IPS-NIHi11 (cell line): ENCODE data around the gene DNAJB11.
"Not testable (repeated sequence)": the region's sequence is repeated elsewhere in the genome, so short reads cannot be mapped to it uniquely, and the experiment has no call there.

Source experiments
- DNase-seq: peaks from one replicate; pipeline ENCODE4 v3.0.0; 2012; ENCODE audit warnings: mixed read lengths, low spot score

DNAJB11 gene

DNA sequence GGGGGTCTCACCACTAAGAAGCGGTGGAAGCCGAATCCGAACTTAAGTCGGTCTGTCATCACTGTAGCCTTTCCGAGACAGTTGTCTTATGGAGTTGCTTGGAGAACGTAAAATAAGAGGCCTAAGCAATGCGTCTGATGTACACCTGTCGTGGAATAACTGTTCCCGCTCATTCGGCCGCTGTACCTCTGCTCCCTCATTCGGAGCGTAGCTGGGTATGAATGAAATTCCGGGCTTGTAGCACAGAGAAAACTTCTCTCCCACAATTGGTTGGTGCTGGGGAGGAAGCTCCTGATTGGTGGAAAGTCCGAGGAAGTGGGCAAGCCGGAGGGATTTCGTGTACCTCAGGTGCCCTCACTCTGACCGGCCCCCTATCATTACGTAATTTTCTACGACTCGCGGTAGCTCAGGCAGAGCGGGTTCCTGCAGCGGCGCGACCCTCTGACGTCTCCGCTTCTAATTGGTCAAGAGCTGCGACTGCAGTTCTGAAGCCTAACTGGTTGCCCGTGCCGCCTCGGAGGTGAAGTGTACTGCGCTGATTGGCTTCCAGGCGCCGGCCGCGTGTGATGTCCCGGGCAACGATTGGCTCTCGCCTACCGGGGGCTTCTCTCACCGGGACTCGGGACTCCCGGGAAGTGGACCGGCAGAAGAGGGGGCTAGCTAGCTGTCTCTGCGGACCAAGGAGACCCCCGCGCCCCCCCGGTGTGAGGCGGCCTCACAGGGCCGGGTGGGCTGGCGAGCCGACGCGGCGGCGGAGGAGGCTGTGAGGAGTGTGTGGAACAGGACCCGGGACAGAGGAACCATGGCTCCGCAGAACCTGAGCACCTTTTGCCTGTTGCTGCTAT is at the start of gene DNAJB11:
DNAJB11 (plus strand) TSS at position 625 of the 845 bp plus-strand sequence; CDS start at position 803, 178 bp downstream.
- DNase-seq: peak; percentile 100

- peak; percentile 49 for DNase-seq
These were observed 49.3 kb upstream of the DNAJB11 start for GRCh38 chr3:186520957-186521842.

GRCh38 chr3:186523022-186523421 is 47.5 kb upstream of the DNAJB11 start:
- no peak for DNase-seq

- no peak for DNase-seq
These were observed 47.1 kb upstream of the DNAJB11 start for GRCh38 chr3:186523434-186523833.

DNA sequence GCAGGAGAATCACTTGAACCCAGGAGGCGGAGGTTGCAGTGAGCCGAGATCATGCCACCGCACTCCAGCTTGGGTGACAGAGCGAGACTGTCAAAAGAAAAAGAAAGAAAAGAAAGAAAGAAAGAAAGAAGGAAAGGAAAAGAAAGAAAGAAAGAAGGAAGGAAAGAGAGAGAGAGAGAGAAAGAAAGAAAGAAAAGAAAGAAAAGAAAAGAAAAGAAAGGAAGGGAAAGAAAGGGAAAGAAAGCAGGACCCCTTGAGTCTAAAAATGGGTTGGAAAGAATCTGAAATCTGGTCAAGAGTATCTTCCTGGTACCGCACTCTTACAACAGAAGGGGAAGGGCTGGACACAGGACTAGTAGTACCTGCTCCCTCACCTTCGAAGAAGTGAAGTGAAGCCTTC is 45.9 kb upstream of the DNAJB11 start:
- DNase-seq: no peak

DNA sequence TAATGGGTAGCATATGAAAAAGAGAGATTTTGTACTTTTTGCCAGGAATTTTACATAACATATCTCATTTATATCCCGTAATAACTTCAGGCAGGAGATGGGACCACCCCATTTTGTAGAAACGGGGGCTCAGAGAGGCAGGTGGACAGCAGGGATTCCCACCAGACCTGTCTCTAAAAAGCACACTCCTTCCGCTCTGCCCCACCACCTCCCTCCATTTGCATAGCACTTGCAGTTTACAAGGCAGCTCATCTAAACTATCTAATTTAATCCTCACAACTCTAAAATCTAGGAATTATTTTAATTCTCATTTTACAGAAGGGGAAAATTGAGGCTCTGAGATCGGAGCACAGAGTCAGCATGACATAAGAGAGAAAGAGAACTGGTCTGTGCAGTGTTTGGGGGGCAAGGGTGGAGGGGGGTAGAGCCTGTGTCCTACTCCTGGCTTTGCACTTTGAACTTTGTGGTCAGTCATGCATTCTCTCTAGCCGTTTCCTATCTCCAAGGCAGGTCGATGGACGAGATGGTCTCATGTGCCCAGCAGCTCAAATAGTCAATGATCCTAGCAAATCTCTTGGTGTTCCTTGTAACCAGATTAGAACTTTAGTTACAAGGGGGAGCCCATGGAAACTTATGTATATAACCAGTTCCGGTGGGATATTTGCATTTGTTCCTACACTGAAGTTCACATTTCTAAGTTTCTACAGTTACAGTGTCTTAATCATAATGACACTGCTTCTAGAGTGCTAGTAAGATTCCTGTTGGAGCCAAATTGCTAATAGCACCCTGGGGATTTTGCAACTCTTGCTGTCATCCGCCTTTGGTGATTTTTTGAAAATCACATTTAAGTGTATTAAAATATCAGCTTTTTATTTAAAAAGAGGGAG is 44.9 kb upstream of the DNAJB11 start:
- no peak for DNase-seq

GRCh38 chr3:186526256-186526606 is 44.3 kb upstream of the DNAJB11 start:
- no peak for DNase-seq

- no peak for DNase-seq
These were observed 41.1 kb upstream of the DNAJB11 start for GRCh38 chr3:186529201-186529999.

DNA sequence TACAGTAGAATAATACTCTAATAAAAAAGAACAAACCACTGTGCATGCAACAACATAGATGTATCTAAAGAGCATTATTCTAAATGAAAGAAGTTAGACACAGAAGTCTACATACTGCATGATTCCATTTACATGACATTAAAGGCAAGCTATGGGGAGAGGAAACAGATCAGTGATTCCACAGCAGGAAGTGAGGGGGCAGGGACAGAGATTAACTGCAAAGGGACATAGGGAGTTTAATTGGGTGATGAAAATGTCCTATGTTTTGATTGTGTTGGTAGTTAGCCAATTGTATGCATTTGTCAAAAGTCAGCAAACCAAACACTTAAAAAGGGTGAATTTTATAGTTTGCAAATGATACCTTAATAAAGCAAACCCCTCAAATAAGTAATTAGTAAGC is 40.1 kb upstream of the DNAJB11 start:
- no peak for DNase-seq

GRCh38 chr3:186531694-186532093 is 38.8 kb upstream of the DNAJB11 start:
- not testable (repeated sequence) for DNase-seq

DNA sequence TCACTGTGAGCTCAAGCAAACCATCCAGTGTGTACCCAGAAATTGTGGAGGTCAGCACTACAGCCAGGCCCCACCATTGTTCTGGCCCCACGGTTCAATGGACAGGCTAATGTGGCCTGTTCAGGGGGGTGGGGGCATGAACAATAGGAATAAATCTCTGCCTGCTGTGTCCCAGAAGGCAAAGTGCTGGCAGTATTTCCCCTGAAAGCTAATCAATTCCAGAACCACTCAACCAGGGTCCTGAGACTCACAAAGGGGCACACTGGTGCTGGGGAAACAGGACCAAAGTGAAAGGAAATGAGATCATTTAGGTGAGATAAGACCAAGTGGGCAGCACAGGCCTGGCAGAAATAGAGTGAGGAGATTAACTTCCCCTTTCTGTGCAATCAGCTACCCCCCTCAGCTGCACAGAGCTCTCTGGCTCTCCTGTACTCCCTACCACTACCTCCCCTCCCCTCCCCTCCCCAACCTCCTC is 37.9 kb upstream of the DNAJB11 start:
- DNase-seq: peak; percentile 38

GRCh38 chr3:186534113-186534669 is 36.3 kb upstream of the DNAJB11 start:
- no peak for DNase-seq

- DNase-seq: no peak
These were observed 33.4 kb upstream of the DNAJB11 start for GRCh38 chr3:186536883-186537844.

GRCh38 chr3:186538779-186539178 is 31.7 kb upstream of the DNAJB11 start:
- no peak for DNase-seq

DNA sequence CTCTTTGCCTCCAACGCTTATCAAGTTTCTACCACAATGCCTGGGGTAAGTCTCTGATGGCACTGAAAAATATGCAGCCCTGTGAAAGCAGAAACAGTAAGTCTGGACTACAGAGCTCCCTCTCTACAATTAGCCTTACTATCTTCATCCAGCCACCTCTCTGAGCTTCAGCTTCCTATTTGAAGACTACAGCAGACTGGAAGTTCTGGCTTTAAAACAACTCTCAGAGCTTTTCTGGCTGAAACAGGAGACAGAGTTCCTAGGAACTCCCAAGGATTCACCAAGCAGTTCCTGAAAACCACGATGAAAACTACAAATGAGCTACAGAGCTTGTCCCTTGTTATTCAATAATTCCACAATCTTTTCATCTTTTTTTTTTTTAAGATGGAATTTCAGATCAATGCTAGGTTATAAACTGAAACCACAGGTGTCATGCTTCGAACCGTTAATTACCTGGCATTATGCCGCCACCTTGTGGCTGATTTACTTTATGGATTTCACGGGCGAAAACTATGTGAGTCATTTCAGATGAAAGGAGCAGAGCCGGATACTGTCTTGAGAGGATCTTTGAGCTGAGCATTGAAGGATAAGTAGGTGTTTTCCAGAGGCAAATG is 30.2 kb upstream of the DNAJB11 start:
- peak; percentile 69 for DNase-seq

- no peak for DNase-seq
These were observed 29.7 kb upstream of the DNAJB11 start for GRCh38 chr3:186540835-186541226.

- no peak for DNase-seq
These were observed 26.2 kb upstream of the DNAJB11 start, which contains the start of gene CRYGS for GRCh38 chr3:186544281-186544680. Gene CRYGS, minus strand, starts transcription at chr3:186544380. Its CDS starts 54 bp downstream, at chr3:186544326.

DNA sequence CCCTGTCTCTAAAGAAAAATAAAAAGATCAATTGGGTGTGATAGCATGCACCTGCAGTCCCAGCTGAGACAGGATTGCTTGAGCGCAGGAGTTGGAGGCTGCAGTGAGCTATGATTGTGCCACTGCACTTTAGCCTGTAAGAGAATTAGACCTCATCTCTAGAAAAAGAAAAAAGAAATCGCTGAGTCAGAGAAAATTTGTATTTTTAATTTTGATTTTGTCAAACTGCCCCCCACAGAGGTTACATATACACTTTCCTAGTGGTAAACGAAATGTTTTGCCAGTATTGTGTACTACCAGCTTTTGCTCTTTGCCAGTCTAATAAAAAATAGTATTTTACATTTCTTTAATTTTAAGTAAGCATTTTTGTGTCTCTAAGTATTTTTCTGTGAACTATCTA is 21.0 kb upstream of the DNAJB11 start:
- DNase-seq: no peak

GRCh38 chr3:186551387-186551786 is 19.1 kb upstream of the DNAJB11 start:
- no peak for DNase-seq
